ENCODE measurements around the gene ZNF133. TPM values are rescaled to one million over a fixed set of nuclear protein-coding genes. Genes with fewer than 3 reads are reported as not detected.

Gene ZNF133
- total and polyA plus RNA-seq, 4 donors: 7.8 to 27.1 (median 9.9) TPM

- H3K9ac ChIP-seq (ENCODE audit: insufficient read depth in 1 of 2, low read length in 2 of 2): no peak overlapping the region
- TF ChIP-seq, protein P1, sequence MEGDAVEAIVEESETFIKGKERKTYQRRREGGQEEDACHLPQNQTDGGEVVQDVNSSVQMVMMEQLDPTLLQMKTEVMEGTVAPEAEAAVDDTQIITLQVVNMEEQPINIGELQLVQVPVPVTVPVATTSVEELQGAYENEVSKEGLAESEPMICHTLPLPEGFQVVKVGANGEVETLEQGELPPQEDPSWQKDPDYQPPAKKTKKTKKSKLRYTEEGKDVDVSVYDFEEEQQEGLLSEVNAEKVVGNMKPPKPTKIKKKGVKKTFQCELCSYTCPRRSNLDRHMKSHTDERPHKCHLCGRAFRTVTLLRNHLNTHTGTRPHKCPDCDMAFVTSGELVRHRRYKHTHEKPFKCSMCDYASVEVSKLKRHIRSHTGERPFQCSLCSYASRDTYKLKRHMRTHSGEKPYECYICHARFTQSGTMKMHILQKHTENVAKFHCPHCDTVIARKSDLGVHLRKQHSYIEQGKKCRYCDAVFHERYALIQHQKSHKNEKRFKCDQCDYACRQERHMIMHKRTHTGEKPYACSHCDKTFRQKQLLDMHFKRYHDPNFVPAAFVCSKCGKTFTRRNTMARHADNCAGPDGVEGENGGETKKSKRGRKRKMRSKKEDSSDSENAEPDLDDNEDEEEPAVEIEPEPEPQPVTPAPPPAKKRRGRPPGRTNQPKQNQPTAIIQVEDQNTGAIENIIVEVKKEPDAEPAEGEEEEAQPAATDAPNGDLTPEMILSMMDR (IDR thresholded peaks at IDR 0.05; ENCODE audit: control extremely low read depth, extremely low read depth): no peak
- H3K4me1 ChIP-seq (ENCODE audit: control insufficient read depth in 5 of 5, insufficient read depth in 5 of 5, low read length in 5 of 5): no peaks in the 10 kb centered on the region
- ATAC-seq (ENCODE audit: insufficient read depth, low FRiP score) (no peak), DNase-seq (no peak)
- no peaks in the 10 kb centered on the region for H3K9me3 ChIP-seq (ENCODE audit: control insufficient read depth in 4 of 4, insufficient read depth in 3 of 4, low read length in 3 of 4)
- H3K4me3 ChIP-seq: no peak overlapping the region
- H3K27me3 ChIP-seq (ENCODE audit: control insufficient read depth in 3 of 3, insufficient read depth in 3 of 3, low read length in 2 of 3): no peaks in the 10 kb centered on the region
- 94 to 96% methylated on average over 3 of the region's 3 CpGs for WGBS, 2 donors
- H3K27ac ChIP-seq (ENCODE audit: low read depth in 1 of 2, low read length in 1 of 2): no peak overlapping the region
- no peaks in the 10 kb centered on the region for H3K36me3 ChIP-seq (ENCODE audit: control insufficient read depth in 4 of 4, insufficient read depth in 4 of 4, low read length in 4 of 4)
These were observed 28.6 kb upstream of the ZNF133 start for GRCh38 chr20:18259730-18260129.

GRCh38 chr20:18263723-18264122, 24.6 kb upstream of the ZNF133 start:
- Histone ChIP-seq H3K9me3 (ENCODE audit: control insufficient read depth in 4 of 4, insufficient read depth in 3 of 4, low read length in 3 of 4) (no peaks in the 10 kb centered on the region), H3K9ac (ENCODE audit: insufficient read depth in 1 of 2, low read length in 2 of 2) (no peak overlapping the region), H3K27me3 (ENCODE audit: control insufficient read depth in 3 of 3, insufficient read depth in 3 of 3, low read length in 2 of 3) (peaks cover 0 to 5% (median 1%) of the 10 kb centered on the region in 3 donors), H3K36me3 (ENCODE audit: control insufficient read depth in 4 of 4, insufficient read depth in 4 of 4, low read length in 4 of 4) (no peaks in the 10 kb centered on the region), H3K4me3 (no peak overlapping the region), H3K4me1 (ENCODE audit: control insufficient read depth in 5 of 5, insufficient read depth in 5 of 5, low read length in 5 of 5) (no peaks in the 10 kb centered on the region), H3K27ac (ENCODE audit: low read depth in 1 of 2, low read length in 1 of 2) (peak overlapping the region in 1 of 2 donors; percentile 47)
- ATAC-seq (ENCODE audit: insufficient read depth, low FRiP score) (no peak), DNase-seq (peak in 1 of 3 donors; percentile 20)
- WGBS, 2 donors: 56 to 86% methylated on average over 1 of the region's 1 CpG
- TF ChIP-seq, protein P1 (IDR thresholded peaks at IDR 0.05; ENCODE audit: control extremely low read depth, extremely low read depth): no peak

GRCh38 chr20:18265441-18265840, 22.9 kb upstream of the ZNF133 start:
- WGBS, 2 donors: 55 to 56% methylated on average over 4 of the region's 4 CpGs
- no peaks in the 10 kb centered on the region for H3K9me3 ChIP-seq (ENCODE audit: control insufficient read depth in 4 of 4, insufficient read depth in 3 of 4, low read length in 3 of 4)
- H3K36me3 ChIP-seq (ENCODE audit: control insufficient read depth in 4 of 4, insufficient read depth in 4 of 4, low read length in 4 of 4): no peaks in the 10 kb centered on the region
- H3K9ac ChIP-seq (ENCODE audit: insufficient read depth in 1 of 2, low read length in 2 of 2): no peak overlapping the region
- DNase-seq: no peak
- TF ChIP-seq, protein P1 (IDR thresholded peaks at IDR 0.05; ENCODE audit: control extremely low read depth, extremely low read depth): no peak
- no peak overlapping the region for H3K27ac ChIP-seq (ENCODE audit: low read depth in 1 of 2, low read length in 1 of 2)
- no peak overlapping the region for H3K4me3 ChIP-seq
- peaks cover 0 to 7% (median 4%) of the 10 kb centered on the region in 3 donors for H3K27me3 ChIP-seq (ENCODE audit: control insufficient read depth in 3 of 3, insufficient read depth in 3 of 3, low read length in 2 of 3)
- no peaks in the 10 kb centered on the region for H3K4me1 ChIP-seq (ENCODE audit: control insufficient read depth in 5 of 5, insufficient read depth in 5 of 5, low read length in 5 of 5)
- no peak for ATAC-seq (ENCODE audit: insufficient read depth, low FRiP score)

- Histone ChIP-seq H3K4me1 (ENCODE audit: control insufficient read depth in 5 of 5, insufficient read depth in 5 of 5, low read length in 5 of 5) (no peaks in the 10 kb centered on the region), H3K27ac (ENCODE audit: low read depth in 1 of 2, low read length in 1 of 2) (no peak overlapping the region), H3K27me3 (ENCODE audit: control insufficient read depth in 3 of 3, insufficient read depth in 3 of 3, low read length in 2 of 3) (peaks cover 0 to 7% (median 4%) of the 10 kb centered on the region in 3 donors), H3K9ac (ENCODE audit: insufficient read depth in 1 of 2, low read length in 2 of 2) (no peak overlapping the region), H3K36me3 (ENCODE audit: control insufficient read depth in 4 of 4, insufficient read depth in 4 of 4, low read length in 4 of 4) (no peaks in the 10 kb centered on the region), H3K4me3 (no peak overlapping the region), H3K9me3 (ENCODE audit: control insufficient read depth in 4 of 4, insufficient read depth in 3 of 4, low read length in 3 of 4) (no peaks in the 10 kb centered on the region)
- WGBS, 2 donors: 89 to 92% methylated on average over 5 of the region's 5 CpGs
- ATAC-seq (ENCODE audit: insufficient read depth, low FRiP score) (no peak), DNase-seq (no peak)
- TF ChIP-seq, protein P1 (IDR thresholded peaks at IDR 0.05; ENCODE audit: control extremely low read depth, extremely low read depth): no peak
These were observed 22.0 kb upstream of the ZNF133 start for GRCh38 chr20:18266282-18266681.

Measured in lung (tissue), 12 donors.